GM21786 (cell line): Measurements from ENCODE around the gene SVIL.
"Not testable (repeated sequence)": the region's sequence is repeated elsewhere in the genome, so short reads cannot be mapped to it uniquely, and the experiment has no call there.

Experiments used
- ATAC-seq: cut with Tn5 transposase; IDR thresholded peaks from one replicate; pipeline ENCODE4 v1.9.1; 2021; ENCODE audit not compliant: unreplicated experiment

SVIL gene

DNA sequence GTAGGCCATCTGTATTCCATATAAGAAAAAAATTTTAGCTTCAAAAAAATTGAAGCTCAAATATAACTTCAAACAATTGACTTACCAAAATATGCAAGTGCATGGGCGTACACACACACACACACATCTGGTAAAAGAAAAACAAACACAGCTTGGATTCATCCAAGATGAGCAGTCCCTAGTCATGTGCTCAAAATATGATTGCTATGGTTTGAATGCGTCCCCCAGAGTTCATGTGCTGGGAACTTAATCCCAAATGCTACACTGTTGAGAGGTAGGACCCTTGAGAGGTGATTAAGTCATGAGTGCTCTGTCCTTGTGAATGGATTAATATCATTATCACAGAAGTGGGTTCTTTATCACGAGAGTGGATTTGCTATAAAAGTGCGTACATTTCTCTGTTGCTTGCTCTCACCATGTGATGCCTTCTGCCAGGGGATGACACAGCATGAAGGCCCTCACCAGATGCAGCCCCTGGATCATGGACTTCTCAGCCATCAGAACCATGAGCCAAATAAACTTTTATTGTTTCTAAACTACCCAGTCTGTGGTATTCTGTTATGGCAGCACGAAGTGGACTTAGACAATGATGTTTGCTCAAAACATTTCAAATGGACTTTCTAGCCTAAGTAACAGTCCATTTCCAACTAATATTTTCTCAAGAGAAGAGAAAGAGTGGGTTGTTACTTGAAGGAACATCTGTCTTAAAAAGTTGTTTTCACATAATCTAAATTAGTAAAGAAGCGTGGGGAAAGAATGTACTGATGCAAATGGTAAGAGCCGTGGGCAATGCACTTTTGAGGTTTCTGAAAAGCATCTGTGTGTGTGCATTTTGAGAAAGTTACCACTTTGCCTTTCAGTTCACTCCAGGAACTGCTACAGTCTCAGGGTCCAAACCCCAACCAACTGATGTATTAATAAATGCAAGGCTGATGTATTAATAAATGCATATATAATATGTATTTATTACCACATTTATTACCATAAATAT is 15.1 kb upstream of the SVIL start:
- no peak for ATAC-seq

DNA sequence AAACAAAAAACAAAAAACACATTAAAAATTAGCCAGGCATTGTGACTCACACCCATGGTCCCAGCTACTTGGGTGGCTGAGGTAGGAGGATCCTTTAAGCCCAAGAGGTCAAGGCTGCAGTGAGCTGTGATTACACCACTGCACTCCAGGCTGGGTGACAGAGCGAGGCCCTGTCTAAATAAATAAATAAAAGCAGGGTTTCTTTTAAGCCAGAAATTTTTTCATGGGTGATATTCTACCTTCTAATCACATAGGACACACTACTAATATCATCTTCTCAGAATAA is 14.2 kb upstream of the SVIL start:
- ATAC-seq = no peak

DNA sequence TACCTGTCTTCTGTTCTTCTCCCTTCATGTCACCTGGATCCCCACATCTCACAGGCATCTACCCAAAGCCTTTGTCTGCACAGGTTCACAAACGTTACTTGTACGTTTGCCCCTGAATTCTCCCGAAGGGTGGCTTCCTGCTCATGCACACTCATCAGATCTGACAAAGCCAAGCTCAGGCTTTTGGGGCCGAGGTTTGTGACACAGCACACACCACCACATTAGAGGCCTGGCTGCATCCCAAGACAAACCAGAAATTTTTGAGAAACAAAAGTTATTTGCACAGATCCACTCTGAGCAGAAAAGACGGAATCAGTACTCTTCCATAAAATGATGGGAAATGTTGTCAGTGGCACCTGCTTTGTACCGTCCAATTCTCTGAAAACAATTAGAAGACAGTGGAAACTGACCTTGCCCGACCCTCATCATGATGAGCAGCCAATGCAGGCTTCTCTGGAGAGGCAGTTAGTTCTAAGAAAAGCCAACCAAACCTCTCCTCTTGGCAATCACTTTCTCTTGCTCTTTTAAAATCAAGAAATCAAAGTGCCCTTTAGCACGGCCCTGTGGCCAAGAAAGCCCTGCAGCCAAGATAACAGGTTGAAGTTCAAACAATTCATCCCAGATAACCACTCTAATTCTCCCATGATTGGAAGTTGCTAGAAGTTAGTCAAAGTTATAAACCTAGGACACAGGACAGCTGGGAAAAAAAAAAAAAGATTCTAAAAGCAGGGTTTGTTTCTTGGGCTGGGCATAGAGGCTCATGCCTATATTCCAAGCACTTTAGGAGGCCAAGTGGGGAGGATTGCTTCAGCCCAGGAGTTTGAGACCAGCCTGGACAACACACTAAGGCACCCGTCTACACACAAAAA is 13.6 kb upstream of the SVIL start:
- no peak for ATAC-seq

GRCh38 chr10:29647478-29647877 is 12.7 kb upstream of the SVIL start:
- ATAC-seq = no peak

GRCh38 chr10:29646960-29647461 is 12.2 kb upstream of the SVIL start:
- ATAC-seq = no peak

DNA sequence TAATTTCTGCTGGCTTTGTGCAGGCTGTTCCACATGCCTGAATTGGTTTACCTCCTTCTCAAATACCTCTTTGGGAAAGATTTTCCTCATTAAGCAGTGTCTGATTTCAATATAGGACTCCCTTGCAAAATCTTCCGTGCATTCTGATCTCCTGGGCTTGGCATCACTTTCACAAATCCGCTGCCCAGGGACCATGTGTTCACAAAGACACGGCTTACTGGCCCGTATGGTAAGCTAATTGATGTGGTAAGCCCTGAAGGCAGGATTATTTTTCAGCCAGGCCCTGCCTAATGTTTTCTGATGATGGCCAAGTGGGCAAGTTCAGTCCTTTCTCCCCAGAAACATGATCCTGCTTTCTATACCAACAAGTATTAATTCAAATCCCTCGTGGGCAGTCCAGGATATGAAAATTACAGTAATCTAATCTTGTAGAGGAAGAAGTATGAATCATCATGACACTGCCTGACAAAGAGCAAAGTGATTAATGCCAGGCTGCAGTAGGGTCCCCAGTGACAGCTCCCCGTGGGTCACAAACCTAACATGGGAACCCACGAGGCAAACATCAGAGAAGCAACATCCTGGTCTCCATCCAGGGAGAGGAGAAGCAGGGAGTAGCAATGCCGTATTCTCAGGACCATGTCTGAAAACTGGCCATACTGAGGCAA is 11.6 kb upstream of the SVIL start:
- ATAC-seq = no peak

GRCh38 chr10:29643771-29644501 is 9.2 kb upstream of the SVIL start:
- ATAC-seq = no peak

- no peak for ATAC-seq
Measured at GRCh38 chr10:29642990-29643389, 8.2 kb upstream of the SVIL start.

GRCh38 chr10:29637537-29637936 is 2.8 kb upstream of the SVIL start:
- ATAC-seq = no peak

DNA sequence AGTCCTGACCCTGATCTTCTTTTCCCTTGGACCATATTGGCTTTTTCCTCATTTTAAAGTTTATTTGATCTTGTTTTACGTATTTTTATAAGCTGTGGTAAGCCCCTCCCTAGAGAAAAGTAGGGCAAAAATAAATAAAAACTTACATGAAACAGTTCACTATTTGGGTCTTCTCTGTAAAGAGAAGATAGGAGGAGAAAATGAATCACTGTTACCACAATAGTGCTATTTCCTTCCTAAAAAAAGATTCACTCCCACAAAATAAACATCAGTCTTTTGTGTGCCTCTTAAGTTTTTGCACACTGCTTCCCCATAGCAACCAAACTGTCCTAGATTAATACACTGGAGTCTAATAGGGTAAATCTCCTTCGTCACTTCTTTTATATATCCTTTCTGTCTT is 1.4 kb upstream of the SVIL start:
- no peak for ATAC-seq

DNA sequence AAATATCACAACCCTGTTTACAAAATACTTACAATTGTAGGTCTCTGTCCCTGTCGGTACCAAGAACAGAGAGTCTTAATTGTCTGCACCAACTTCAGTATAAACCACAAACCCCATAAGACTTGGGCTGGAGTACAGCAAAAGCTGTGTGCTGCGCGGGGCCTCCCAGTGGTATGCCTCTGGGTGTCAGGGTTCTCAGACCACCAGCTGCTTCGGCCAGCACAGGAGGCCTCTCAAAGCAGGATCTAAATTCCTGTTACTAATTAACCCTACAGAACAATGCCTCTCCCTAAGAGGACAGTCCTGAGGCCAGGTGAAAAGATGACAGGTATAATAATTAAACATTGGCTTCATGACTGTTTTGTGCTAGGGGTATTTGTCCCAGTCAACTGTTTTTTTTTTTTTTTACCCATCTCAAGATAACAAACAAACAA is 957 bp upstream of the SVIL start:
- peak; percentile 74 for ATAC-seq

- no peak for ATAC-seq
Measured at GRCh38 chr10:29634105-29634504, 666 bp downstream of the SVIL start.

- no peak for ATAC-seq
Measured at GRCh38 chr10:29631049-29631339, 3.8 kb downstream of the SVIL start.

- no peak for ATAC-seq
Measured at GRCh38 chr10:29630205-29631048, 4.3 kb downstream of the SVIL start.

DNA sequence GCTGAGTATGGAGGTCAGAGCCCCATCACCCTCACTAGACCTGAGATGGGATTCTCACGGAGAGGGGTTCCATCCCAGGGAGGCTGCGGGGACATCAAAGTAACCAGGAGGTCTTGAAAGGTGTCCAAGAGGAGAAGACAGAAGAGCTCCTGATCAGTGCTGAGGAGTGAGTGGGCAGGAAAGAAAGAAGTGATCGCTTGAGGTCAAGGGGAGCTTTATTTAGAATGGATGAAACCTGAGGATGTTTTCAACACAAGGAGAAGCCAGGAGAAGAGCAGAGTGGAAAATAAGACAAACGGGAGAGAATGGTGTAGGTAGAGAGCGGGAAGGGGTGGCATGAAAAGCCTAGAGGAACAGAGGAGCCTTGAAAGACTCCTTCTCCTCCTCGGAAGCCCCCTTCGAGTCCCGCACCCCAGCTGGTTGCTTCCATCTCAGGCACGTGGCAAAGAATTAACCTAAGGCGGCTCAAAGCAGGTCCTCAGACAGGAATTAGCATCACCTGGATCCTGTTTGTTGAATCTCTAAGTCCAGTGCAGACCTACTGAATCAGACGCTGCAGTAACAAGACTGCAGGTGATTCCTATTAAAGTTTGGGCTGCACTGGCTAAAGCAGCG is 5.8 kb downstream of the SVIL start:
- no peak for ATAC-seq

GRCh38 chr10:29628311-29628710 is 6.5 kb downstream of the SVIL start:
- no peak for ATAC-seq

GRCh38 chr10:29627201-29628132 is 7.3 kb downstream of the SVIL start:
- no peak for ATAC-seq

DNA sequence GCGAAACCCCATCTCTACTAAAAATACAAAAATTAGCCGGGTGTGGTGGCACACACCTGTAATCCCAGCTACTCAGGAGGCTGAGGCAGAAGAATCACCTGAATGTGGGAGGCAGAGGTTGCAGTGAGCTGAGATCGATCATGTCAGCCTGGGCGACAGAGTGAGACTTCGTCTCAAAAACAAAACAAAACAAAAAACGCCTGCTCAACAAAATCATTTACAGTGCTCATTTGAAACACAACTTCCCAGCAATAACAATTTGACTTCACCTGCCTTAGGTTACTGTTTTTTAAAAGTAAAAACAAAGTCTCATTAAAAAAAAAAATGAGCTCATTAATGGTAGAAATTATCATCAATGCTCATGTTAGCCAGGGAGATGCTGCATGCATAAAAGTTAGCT is 10.4 kb downstream of the SVIL start:
- ATAC-seq = not testable (repeated sequence)
